GM20431 (cell line): ENCODE measurements around the gene TRIO.

Experiments
- in situ Hi-C: fragments of 300-500 bp; cut with MseI, MboI; formaldehyde crosslinking; loops from one replicate; pipeline ENCODE4 v1.15.0; 2020; ENCODE audit warnings: low sequenced_read_pairs; ENCODE audit not compliant: unreplicated experiment

TRIO gene

GRCh38 chr5:14256026-14256690 is 113.0 kb downstream of the TRIO start:
- in situ Hi-C loops = no loop called here

- in situ Hi-C loops = no loop called here
These were observed 113.7 kb downstream of the TRIO start for GRCh38 chr5:14256756-14257393.

GRCh38 chr5:14257995-14258403 is 114.9 kb downstream of the TRIO start:
- in situ Hi-C loops = no loop called here

DNA sequence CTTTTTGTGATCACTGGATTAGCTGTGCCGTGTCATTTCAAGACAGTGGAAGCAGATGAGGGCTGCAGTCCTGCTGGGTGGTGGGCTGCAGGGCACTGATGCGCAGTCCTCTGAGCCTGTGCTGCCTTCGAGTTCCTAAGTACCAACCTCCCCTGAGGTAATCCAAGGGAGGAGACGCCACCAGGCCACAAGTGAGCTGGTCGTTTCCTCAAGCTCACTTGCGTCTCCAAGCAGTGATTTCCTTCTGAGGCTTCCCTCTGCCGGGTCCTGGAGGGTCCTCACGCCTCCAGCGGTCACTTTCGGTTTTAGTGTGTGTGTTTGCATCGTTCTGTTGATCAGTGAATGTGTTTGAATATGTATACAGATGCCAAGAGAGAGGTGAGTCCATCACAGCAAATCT is 115.7 kb downstream of the TRIO start:
- in situ Hi-C loops = no loop called here

- in situ Hi-C loops = no loop called here
These were observed 117.5 kb downstream of the TRIO start for GRCh38 chr5:14260637-14261036.

DNA sequence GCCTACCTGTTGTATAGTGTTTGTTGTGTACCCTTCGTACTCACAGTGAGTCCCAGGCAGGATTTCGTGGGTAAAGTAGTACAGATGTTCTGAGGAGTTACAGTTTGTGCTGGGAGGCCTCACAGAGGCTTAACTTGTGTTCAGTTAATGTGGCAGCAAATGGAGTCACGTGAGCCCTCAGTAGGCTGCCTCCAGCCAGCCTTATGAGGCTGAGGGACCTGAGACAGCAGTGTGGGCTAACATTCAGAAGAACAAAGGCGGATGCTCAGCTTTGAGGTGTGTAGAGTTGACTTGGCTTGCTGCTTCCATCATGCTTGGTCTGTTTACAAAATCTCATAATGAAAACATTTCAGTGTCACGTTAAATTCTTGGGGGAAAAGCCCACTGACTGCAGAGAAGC is 118.1 kb downstream of the TRIO start:
- in situ Hi-C loops = no loop called here

GRCh38 chr5:14261856-14262611 is 118.9 kb downstream of the TRIO start:
- in situ Hi-C loops = no loop called here

DNA sequence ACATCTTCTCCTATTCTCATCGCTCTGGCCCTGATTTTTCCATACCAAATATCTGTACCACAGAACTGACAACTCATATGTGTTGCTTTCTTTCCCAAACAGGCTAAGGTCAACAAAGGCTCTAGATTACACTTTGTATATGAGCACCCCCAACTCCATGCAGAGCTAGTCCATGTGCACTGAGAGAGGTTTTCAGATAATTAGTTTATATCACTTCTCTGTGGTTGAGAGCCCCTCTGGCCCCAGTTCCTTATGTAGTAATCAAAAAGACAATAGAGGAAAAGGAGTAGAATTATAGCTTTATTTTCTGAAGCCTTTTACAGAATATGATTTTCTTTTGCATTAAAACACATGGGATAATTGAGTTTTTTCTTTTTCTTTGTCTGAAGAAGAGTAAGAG is 120.0 kb downstream of the TRIO start:
- in situ Hi-C loops = no loop called here

- in situ Hi-C loops = no loop called here
These were observed 120.6 kb downstream of the TRIO start for GRCh38 chr5:14263699-14264098.

GRCh38 chr5:14264605-14265316 is 121.6 kb downstream of the TRIO start:
- in situ Hi-C loops = no loop called here

DNA sequence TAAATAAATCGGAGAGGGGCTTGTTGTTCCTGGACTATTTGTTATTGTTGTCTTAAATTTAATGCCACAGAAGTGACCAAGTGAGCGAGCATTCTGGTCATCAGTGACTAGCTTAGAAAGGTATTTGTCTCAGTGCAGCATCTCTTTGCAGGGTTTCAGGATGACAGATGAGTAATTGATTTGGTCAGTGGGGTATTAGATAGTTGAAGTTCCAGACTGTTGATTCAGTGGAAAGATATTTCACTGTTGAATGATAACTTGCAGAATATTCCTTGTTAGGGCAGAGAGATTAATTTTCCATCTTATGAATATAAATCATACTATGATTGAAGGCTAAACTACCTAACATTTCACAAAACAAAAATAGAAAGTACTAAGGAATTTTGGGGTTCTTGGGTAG is 122.4 kb downstream of the TRIO start:
- in situ Hi-C loops = no loop called here

DNA sequence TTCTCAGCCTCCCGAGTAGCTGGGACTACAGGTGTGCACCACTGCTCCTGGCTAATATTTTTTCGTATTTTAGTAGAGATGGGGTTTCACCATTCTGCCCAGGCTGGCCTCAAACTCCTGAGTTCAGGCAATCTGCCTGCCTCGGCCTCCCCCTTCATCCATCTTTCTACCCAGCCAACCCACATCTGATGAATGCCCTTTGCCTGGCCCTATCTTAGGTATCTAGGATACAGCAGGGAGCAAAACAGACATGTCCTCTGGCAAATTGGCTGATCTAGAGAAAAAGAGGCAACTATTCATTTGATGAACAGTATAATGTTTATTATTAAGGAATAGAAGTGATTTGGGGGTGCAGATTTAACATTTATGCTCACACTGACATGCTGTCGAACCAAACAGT is 123.0 kb downstream of the TRIO start:
- in situ Hi-C loops = no loop called here

GRCh38 chr5:14266686-14267085 is 123.5 kb downstream of the TRIO start:
- in situ Hi-C loops = no loop called here

- in situ Hi-C loops = no loop called here
These were observed 124.2 kb downstream of the TRIO start for GRCh38 chr5:14267166-14267838.

DNA sequence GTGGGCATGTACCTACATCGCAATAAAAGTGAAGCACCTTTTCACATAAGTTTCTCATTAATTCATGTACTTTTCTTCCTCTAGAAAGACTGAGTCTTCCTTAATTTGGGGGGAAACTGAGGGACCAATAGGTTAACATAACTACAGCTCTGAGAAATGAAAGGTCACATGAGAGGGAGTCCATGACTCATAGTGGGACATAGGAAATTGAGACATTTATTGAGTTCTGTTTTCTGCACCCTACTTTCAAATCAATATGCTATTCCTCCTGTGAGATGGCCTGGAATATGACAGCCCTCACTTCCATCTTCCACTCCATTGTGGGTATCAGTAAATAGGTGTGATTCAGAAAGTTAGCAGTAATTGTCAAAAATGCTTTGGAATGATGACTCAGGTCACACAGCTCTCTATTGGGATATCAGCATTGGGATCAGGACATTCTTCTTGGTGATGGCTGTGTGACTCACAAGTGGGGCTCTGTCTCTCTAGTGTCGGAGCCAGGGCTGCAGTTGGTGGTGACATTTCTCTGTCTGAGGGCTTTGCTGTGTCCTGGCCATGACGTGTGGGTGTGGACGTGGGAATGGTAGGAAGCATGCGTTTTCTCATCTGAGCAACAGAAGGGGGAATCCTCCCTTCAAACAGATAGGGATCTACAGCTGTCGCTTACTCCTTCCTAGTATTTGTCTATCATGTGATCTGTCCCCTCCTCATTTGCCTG is 125.0 kb downstream of the TRIO start:
- in situ Hi-C loops = no loop called here

DNA sequence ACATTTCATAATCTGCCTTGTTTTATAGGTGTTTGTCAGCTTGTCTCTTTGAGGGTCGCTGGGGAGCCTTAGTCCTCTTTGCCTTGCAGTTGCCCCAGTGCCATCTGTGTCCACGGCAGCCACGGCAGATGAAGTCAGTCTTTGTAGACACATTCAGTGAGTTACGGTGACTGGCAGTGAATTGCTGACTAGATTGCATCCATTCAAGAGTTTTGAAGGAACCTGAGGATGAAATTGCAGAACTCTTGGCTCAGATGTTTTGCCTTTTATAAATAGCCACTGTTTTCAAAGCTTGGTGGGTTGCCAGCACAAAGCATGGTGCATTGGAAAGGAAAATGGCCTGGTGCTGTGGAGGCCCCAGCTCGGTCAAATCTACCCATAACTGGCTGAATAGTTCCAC is 125.6 kb downstream of the TRIO start:
- in situ Hi-C loops = no loop called here

DNA sequence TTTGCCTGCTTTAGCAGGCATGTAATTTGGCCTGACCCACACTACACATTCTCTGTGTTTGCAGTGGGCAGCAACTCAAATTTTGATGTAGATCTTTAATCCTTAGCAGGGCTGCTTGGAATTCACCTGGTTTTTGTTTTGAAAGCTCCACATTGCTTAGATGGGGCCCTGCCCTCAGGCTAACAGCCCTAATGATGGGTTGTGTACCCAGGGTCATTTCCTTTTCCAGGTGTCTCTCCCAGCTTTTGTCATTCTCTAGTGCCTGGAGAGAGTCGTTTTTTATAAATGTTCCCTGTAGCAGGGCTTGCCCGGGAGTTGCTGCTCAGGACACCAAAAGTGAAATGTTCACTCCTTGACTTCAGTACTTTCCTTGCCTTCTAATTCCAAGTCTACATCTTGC is 126.3 kb downstream of the TRIO start:
- in situ Hi-C loops = no loop called here

DNA sequence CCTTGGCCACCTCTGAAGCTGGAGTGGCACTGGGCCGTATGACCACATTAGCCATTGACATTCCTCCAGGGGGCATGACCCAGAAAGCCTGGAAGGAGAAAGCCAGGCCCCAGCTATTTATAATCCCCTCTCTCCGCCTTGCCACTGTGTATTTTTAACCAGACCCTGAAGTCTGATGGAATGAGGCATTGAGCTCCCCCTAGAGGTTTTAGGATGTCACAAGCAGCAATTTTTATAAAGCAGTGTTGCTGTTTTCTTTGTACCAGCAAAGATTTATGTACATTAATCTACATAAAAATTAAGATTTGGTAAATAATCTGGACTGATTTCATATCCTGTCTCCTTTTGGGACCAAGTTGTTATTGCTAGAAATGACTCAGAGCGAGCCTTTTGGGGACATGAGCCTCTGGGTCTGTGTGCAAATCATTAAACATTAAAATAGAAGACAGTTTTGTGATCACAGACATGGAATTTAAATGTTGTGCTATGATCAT is 127.1 kb downstream of the TRIO start:
- in situ Hi-C loops = no loop called here

DNA sequence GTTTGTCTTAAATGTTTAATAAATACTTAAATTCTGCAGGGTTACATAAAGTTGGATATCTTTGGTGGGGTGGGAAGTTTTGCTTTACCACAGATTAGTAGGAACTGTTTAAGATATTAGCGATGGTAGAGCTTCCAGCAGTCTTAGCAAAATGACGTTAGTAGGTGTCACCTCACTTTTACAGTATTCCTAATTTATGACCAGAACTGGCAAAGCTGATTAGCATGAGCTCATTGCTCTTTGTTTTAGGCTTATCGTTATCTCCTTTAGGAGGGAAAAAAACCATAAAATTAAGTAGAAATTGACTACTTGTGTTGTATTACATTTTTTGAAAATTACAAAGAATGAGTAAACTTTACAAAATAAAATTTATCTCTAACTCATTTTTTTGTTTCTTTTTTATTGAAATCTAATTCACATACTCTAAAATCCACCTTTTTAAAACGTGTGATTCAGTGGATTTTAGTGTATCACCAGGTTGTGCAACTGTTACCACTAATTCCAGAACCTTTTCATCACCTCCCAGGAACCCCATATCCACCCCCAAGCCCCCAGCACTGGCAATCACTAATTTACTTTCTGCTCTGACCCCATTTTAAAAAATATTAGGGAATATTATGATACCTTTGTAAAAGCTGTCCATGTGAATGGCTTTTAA is 129.5 kb downstream of the TRIO start:
- in situ Hi-C loops = no loop called here
